HEK293 (cell line): ENCODE measurements around the gene SIRPA.

Experiments
- CTCF ChIA-PET: fragments of 350-600 bp; formaldehyde crosslinking; extraction: SDS; loops from one replicate; lab custom pipeline; 2021; ENCODE audit warnings: antibody characterized with exemption; lab: Yijun Ruan, JAX
- POLR2A ChIA-PET: fragments of 300-600 bp; formaldehyde crosslinking; extraction: SDS; loops from one replicate; lab custom pipeline; 2020; ENCODE audit warnings: antibody characterized with exemption, inconsistent platforms; lab: Yijun Ruan, JAX
- H3K27ac ChIP-seq: fragments of 200-500 bp; sonication (Bioruptor generic); 2 replicates; pipeline ENCODE4 v1.5.1; 2014; ENCODE audit warnings: low read depth, low read length, control low read depth, inconsistent platforms; ENCODE audit errors: extremely low read depth
- H3K36me3 ChIP-seq, 2 experiments: fragments of 200-500 bp in 1 of 2; sonication (Bioruptor generic) in 1 of 2; 1 replicate in 1 of 2; 2 replicates in 1 of 2; pipeline ENCODE4 v1.5.1; 2014 to 2017; ENCODE audit warnings: inconsistent platforms in 2 of 2, low read length in 2 of 2; ENCODE audit not compliant: control insufficient read depth in 2 of 2, insufficient read depth in 1 of 2
- H3K4me1 ChIP-seq: fragments of 200-500 bp; sonication (Bioruptor generic); 2 replicates; pipeline ENCODE4 v1.5.1; 2014; ENCODE audit warnings: mild to moderate bottlenecking, low read length, inconsistent platforms; ENCODE audit not compliant: control insufficient read depth, insufficient read depth
- H3K4me3 ChIP-seq: 2 replicates; pipeline ENCODE4 v1.5.1; 2011; ENCODE audit warnings: low read depth, mild to moderate bottlenecking, control low read depth, low read length, moderate library complexity
- H3K9me3 ChIP-seq: fragments of 200-500 bp; sonication (Bioruptor generic); 2 replicates; pipeline ENCODE4 v1.5.1; 2014; ENCODE audit warnings: low read depth, low read length, inconsistent platforms; ENCODE audit not compliant: control insufficient read depth, insufficient read depth
- BCL11B ChIP-seq: fragments of 450-650 bp; formaldehyde crosslinking; IDR thresholded peaks from 2 replicates; pipeline ENCODE4 v1.5.1; 2016; ENCODE audit warnings: low read depth, missing biosample characterization, missing genetic modification characterization
- IKZF3 ChIP-seq: fragments of 450-650 bp; IDR thresholded peaks from 2 replicates; pipeline ENCODE4 v1.5.0; 2018; ENCODE audit warnings: missing biosample characterization, mild to moderate bottlenecking, missing genetic modification characterization, moderate library complexity
- KLF9 ChIP-seq: fragments of 450-650 bp; formaldehyde crosslinking; IDR thresholded peaks from 2 replicates; pipeline ENCODE4 v1.5.1; 2016; ENCODE audit warnings: missing biosample characterization, missing genetic modification characterization, low read depth
- MZF1 ChIP-seq: fragments of 450-650 bp; formaldehyde crosslinking; IDR thresholded peaks from 2 replicates; pipeline ENCODE4 v1.5.1; 2017; ENCODE audit warnings: missing biosample characterization, missing genetic modification characterization, borderline replicate concordance
- YY2 ChIP-seq: fragments of 450-650 bp; formaldehyde crosslinking; IDR thresholded peaks from 2 replicates; pipeline ENCODE4 v1.5.1; 2016; ENCODE audit warnings: missing biosample characterization, missing genetic modification characterization
- ZBTB20 ChIP-seq: fragments of 450-650 bp; formaldehyde crosslinking; IDR thresholded peaks from 2 replicates; pipeline ENCODE4 v1.5.1; 2016; ENCODE audit warnings: missing biosample characterization, missing genetic modification characterization
- ZBTB8A ChIP-seq: fragments of 450-650 bp; formaldehyde crosslinking; IDR thresholded peaks from 2 replicates; pipeline ENCODE4 v1.5.1; 2016; ENCODE audit warnings: missing biosample characterization, missing genetic modification characterization
- ZNF10 ChIP-seq: fragments of 450-650 bp; formaldehyde crosslinking; IDR thresholded peaks from 2 replicates; pipeline ENCODE4 v1.5.1; 2017; ENCODE audit warnings: missing biosample characterization, missing genetic modification characterization
- ZNF112 ChIP-seq: fragments of 450-650 bp; formaldehyde crosslinking; IDR thresholded peaks from 2 replicates; pipeline ENCODE4 v1.5.0; 2017; ENCODE audit warnings: missing biosample characterization, missing genetic modification characterization
- ZNF211 ChIP-seq: fragments of 450-650 bp; formaldehyde crosslinking; IDR thresholded peaks from 2 replicates; pipeline ENCODE4 v1.5.1; 2016; ENCODE audit warnings: low read depth, missing biosample characterization, missing genetic modification characterization
- ZNF223 ChIP-seq: fragments of 450-650 bp; formaldehyde crosslinking; IDR thresholded peaks from 2 replicates; pipeline ENCODE4 v1.5.1; 2016; ENCODE audit warnings: missing biosample characterization, missing genetic modification characterization
- ZNF394 ChIP-seq: fragments of 450-650 bp; formaldehyde crosslinking; IDR thresholded peaks from 2 replicates; pipeline ENCODE4 v1.5.1; 2016; ENCODE audit warnings: missing biosample characterization, missing genetic modification characterization, mild to moderate bottlenecking, moderate library complexity, borderline replicate concordance
- ZNF423 ChIP-seq: fragments of 450-650 bp; formaldehyde crosslinking; IDR thresholded peaks from 2 replicates; pipeline ENCODE4 v1.5.1; 2016; ENCODE audit warnings: missing biosample characterization, missing genetic modification characterization
- ZNF48 ChIP-seq: fragments of 450-650 bp; formaldehyde crosslinking; IDR thresholded peaks from 2 replicates; pipeline ENCODE4 v1.5.1; 2016; ENCODE audit warnings: missing biosample characterization, missing genetic modification characterization
- ZNF530 ChIP-seq: fragments of 450-650 bp; formaldehyde crosslinking; IDR thresholded peaks from 2 replicates; pipeline ENCODE4 v1.5.1; 2016; ENCODE audit warnings: low read depth, missing biosample characterization, missing genetic modification characterization
- ZNF558 ChIP-seq: fragments of 450-650 bp; formaldehyde crosslinking; IDR thresholded peaks from 2 replicates; pipeline ENCODE4 v1.5.1; 2016; ENCODE audit warnings: missing biosample characterization, missing genetic modification characterization
- ZNF623 ChIP-seq: fragments of 450-650 bp; formaldehyde crosslinking; IDR thresholded peaks from 2 replicates; pipeline ENCODE4 v1.5.1; 2016; ENCODE audit warnings: missing biosample characterization, missing genetic modification characterization
- TF ChIP-seq, protein P1 (sequence below): fragments of 450-650 bp; formaldehyde crosslinking; IDR thresholded peaks from 2 replicates; pipeline ENCODE4 v1.5.1; 2016; ENCODE audit warnings: missing biosample characterization, missing genetic modification characterization

The SIRPA gene

DNA sequence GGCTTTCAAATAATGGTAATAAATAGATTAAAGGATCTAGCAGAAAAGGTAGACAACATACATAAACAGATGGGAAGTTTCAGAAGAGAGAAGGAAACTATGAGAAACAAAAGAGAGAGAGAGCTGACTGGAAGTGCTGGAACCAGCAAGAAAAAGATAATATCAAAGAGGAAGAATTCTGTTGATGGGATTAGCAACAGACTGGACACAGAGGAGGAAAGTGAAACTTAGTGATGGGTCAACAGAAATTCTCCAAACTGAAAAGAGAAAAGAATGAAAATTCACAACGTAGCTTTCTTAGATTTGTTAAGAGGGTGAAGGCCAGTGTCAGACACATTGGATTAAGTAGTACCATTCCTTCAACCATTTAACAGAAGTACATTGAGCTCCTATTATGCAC, 48.3 kb upstream of the SIRPA start:
- Histone ChIP-seq H3K36me3 (no peaks in the 10 kb centered on the region), H3K4me3 (no peak overlapping the region), H3K27ac (no peak overlapping the region), H3K4me1 (no peaks in the 10 kb centered on the region), H3K9me3 (no peaks in the 10 kb centered on the region)
- CTCF ChIA-PET = no interaction called here
- TF ChIP-seq ZNF394 (tag by site-specific recombination) (no peak), ZNF558 (tag by site-specific recombination) (no peak), IKZF3 (tag by site-specific recombination) (no peak)
- POLR2A ChIA-PET = no interaction called here

DNA sequence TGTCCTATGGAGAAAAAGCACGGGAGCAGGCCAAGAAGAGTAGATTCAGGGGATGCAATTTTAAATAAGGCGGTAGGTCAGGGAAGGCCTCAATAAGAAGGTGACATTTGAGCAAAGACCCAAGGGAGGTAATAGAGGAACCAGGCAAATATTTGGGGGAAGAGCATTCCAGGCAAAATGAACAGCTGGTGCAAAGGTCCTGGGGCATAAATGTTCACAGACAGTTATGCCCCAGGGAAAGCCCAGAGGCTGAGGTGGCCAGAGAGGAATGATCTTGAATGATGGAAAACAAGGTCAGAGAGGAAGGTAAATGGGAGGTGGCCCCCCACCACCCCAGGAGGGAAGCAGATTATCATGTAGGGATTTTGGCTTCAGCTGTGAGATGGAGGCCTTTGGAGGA, 47.4 kb upstream of the SIRPA start:
- Histone ChIP-seq H3K36me3 (no peaks in the 10 kb centered on the region), H3K4me1 (no peaks in the 10 kb centered on the region), H3K27ac (no peak overlapping the region), H3K4me3 (no peak overlapping the region), H3K9me3 (no peaks in the 10 kb centered on the region)
- TF ChIP-seq, protein P1, sequence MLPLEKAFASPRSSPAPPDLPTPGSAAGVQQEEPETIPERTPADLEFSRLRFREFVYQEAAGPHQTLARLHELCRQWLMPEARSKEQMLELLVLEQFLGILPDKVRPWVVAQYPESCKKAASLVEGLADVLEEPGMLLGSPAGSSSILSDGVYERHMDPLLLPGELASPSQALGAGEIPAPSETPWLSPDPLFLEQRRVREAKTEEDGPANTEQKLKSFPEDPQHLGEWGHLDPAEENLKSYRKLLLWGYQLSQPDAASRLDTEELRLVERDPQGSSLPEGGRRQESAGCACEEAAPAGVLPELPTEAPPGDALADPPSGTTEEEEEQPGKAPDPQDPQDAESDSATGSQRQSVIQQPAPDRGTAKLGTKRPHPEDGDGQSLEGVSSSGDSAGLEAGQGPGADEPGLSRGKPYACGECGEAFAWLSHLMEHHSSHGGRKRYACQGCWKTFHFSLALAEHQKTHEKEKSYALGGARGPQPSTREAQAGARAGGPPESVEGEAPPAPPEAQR (tag by site-specific recombination) = no peak
- TF ChIP-seq ZNF623 (tag by site-specific recombination) = peak; percentile 89
- POLR2A ChIA-PET = no interaction called here
- CTCF ChIA-PET = interaction anchor here (0.6 kb wide), 2 partner anchors 89 to 310 kb away, joined by 3 read pairs; no protein-coding TSS in a partner anchor

DNA sequence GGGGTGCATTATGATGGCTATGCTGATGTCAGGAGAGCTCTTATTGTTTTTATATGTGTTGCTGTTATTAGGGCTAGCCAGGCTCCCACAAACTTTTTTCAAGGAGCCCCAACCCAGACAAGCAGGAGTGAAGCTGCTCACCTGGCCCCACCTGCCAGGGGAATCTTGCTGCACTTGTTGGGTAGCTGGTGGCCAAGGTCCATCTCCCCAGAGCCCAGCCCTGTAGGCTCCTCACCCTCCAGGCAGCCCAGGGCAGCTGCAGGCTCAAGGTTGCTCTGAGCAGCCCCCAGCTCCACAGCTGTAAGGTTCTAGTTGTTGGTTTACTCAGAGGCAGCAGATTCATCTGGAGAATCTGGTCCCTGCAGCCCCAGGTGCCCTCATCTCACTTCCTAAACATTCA, 46.8 kb upstream of the SIRPA start:
- POLR2A ChIA-PET = no interaction called here
- TF ChIP-seq BCL11B (tag by site-specific recombination) (no peak), YY2 (tag by site-specific recombination) (no peak), ZNF223 (tag by site-specific recombination) (no peak), ZNF211 (tag by site-specific recombination) (no peak), KLF9 (tag by site-specific recombination) (no peak), ZNF112 (tag by site-specific recombination) (no peak)
- TF ChIP-seq, all 188 proteins: peak for 0
- H3K4me1 ChIP-seq = no peaks in the 10 kb centered on the region
- no peaks in the 10 kb centered on the region for H3K36me3 ChIP-seq
- no peak overlapping the region for H3K4me3 ChIP-seq
- no peak overlapping the region for H3K27ac ChIP-seq
- no peaks in the 10 kb centered on the region for H3K9me3 ChIP-seq
- CTCF ChIA-PET = interaction anchor here (0.6 kb wide), 1 partner anchor 90 kb away, joined by 3 read pairs; no protein-coding TSS in a partner anchor

DNA sequence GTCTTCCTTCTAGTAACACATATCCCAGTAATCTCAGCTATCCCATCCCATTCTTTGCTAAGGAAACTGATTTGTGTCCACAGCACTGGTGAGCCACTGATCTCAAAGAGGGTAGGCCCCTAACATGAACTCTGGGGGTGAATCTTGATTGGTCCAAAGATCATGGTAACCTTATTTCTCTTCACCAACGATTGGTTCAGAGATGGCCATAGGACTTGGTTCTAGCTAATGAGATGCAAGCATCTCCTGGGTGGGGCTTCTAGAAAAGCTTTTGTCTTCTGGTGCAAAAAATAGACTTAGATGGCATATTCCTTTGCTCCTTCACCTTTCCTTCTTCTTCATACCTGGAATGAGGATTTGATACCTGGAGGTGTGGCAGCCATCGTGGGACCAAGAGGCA, 43.8 kb upstream of the SIRPA start:
- TF ChIP-seq ZNF48 = no peak
- no peak for TF ChIP-seq ZNF10
- TF ChIP-seq ZBTB20 = no peak
- TF ChIP-seq ZNF423 (tag by site-specific recombination) = no peak
- TF ChIP-seq ZNF623 (tag by site-specific recombination) = no peak
- TF ChIP-seq ZBTB8A (tag by site-specific recombination) = no peak
- TF ChIP-seq ZNF530 = no peak
- no peak for TF ChIP-seq MZF1
- ChIA-PET CTCF (interaction anchor here (1.5 kb wide), 1 partner anchor 49 kb away, joined by 6 read pairs; no protein-coding TSS in a partner anchor), POLR2A (no interaction called here)
- Histone ChIP-seq H3K9me3 (no peaks in the 10 kb centered on the region), H3K36me3 (no peaks in the 10 kb centered on the region), H3K27ac (no peak overlapping the region), H3K4me3 (no peak overlapping the region), H3K4me1 (no peaks in the 10 kb centered on the region)
